Suprapubic skin (tissue), 4 donors: ENCODE results near the gene ZNF804B.

ENCODE experiments used
- POLR2A ChIP-seq, 2 donors: fragments of 450-650 bp; IDR thresholded peaks; one replicate each; pipeline ENCODE4 v1.6.1; 2017; ENCODE audit warnings: antibody characterized with exemption in 2 of 2, mild to moderate bottlenecking in 2 of 2, moderate library complexity in 2 of 2
- POLR2AphosphoS5 ChIP-seq, 3 donors: sonication (generic); formaldehyde crosslinking; IDR thresholded peaks; one replicate each; pipeline ENCODE4 v1.6.1; 2017; ENCODE audit warnings: antibody characterized with exemption in 3 of 3
- TF ChIP-seq, protein P1 (sequence below), 2 donors: fragments of 200-600 bp in 1 of 2; fragments of 450-650 bp in 1 of 2; sonication (generic) in 1 of 2; IDR thresholded peaks; one replicate each; pipeline ENCODE4 v1.5.1; 2016 to 2019; ENCODE audit warnings: antibody characterized with exemption in 2 of 2, mild to moderate bottlenecking in 1 of 2, moderate library complexity in 1 of 2

DNA sequence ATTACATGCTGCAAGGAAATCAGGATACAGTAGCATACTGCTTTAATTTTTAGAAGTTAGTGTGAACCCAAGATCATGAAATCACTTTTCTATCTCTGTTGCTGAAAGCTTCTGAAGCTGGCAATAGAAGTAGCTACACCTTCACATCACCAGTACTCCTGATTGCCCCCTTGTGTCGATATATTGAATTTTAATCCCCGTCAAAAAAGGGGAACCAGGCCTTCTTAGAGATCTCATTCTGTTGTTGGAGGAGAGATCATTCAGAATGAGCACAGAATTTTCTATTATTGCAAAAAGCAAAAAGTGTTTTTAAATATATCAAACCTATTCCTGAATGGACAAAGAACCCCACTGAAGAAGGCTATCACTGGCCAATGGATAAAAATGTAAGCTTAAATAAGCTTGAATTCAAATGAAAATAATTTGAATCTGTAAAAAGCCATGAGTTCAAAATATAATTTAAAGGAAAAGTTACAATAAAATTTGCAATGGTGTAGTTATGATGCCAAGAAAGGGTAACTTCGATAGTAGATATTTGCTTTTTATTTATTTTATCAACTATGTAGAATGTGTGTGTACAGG lies 75.7 kb downstream of the ZNF804B start:
- TF ChIP-seq POLR2AphosphoS5 (IDR thresholded peaks at IDR 0.05) (no peak), POLR2A (IDR thresholded peaks at IDR 0.05) (no peak)
- TF ChIP-seq, protein P1, sequence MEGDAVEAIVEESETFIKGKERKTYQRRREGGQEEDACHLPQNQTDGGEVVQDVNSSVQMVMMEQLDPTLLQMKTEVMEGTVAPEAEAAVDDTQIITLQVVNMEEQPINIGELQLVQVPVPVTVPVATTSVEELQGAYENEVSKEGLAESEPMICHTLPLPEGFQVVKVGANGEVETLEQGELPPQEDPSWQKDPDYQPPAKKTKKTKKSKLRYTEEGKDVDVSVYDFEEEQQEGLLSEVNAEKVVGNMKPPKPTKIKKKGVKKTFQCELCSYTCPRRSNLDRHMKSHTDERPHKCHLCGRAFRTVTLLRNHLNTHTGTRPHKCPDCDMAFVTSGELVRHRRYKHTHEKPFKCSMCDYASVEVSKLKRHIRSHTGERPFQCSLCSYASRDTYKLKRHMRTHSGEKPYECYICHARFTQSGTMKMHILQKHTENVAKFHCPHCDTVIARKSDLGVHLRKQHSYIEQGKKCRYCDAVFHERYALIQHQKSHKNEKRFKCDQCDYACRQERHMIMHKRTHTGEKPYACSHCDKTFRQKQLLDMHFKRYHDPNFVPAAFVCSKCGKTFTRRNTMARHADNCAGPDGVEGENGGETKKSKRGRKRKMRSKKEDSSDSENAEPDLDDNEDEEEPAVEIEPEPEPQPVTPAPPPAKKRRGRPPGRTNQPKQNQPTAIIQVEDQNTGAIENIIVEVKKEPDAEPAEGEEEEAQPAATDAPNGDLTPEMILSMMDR (IDR thresholded peaks at IDR 0.05) = peak in 1 of 2 donors; percentile 18
